Pancreas (tissue), 10 donors: Measurements from ENCODE around the gene COASY. TPM values are rescaled to one million over a fixed set of nuclear protein-coding genes. Genes with fewer than 3 reads are reported as not detected.

Source experiments
- ATAC-seq, 4 donors: fragments of 200-7000 bp; cut with Tn5 transposase; one replicate each; pipeline versions ENCODE4 v1.8.0 to v1.9.1; 2020; ENCODE audit warnings: mild to moderate bottlenecking in 4 of 4, moderate library complexity in 4 of 4
- DNase-seq, 6 donors: peaks; one replicate each; pipeline ENCODE4 v3.0.0-alpha.2; 2020
- FAIRE-seq: peaks from 2 replicates; lab custom pipeline; 2012; peaks lifted over from hg19 to GRCh38; lab: Jason Lieb, UNC
- H3K27ac ChIP-seq, 4 donors: fragments of 200-600 bp; sonication (generic); 1 replicate in 3 of 4; 2 replicates in 1 of 4; pipeline versions ENCODE4 v1.5.0 to v1.8.0; 2020
- H3K27me3 ChIP-seq, 4 donors: fragments of 200-600 bp; one replicate each; pipeline ENCODE4 v1.8.0; 2021
- H3K36me3 ChIP-seq, 3 donors: fragments of 200-600 bp; sonication (generic) in 1 of 3; one replicate each; pipeline versions ENCODE4 v1.5.0 to v1.8.0; 2020 to 2021
- H3K4me1 ChIP-seq, 3 donors: fragments of 200-600 bp; one replicate each; pipeline ENCODE4 v1.8.0; 2021
- H3K4me3 ChIP-seq, 4 donors: fragments of 200-600 bp; sonication (generic) in 2 of 4; one replicate each; pipeline versions ENCODE4 v1.5.0 to v1.8.0; 2020 to 2021
- H3K9me3 ChIP-seq, 4 donors: fragments of 200-600 bp; one replicate each; pipeline ENCODE4 v1.8.0; 2021
- CTCF ChIP-seq, 4 donors: fragments of 200-600 bp; sonication (generic) in 3 of 4; IDR thresholded peaks; one replicate each; pipeline versions ENCODE4 v1.5.0 to v1.8.0; 2021; ENCODE audit warnings: antibody characterized with exemption in 4 of 4
- WGBS, 2 donors: extraction: QIAGEN DNeasy Blood & Tissue Kit; methylation state at CpG; one replicate each; pipeline ENCODE4 v1.1.7; 2013; 5-methylcytosine and 5-hydroxymethylcytosine counted together
- intact Hi-C, 3 donors: fragments of 100-400 bp; cut with DNase I; formaldehyde crosslinking; loops; one replicate each; pipeline versions ENCODE4 v1.11.1 to v1.14.2; 2022
- polyA plus RNA-seq, 2 donors: library from polyadenylated mRNA; stranded (reverse); fragments of 200-250 nt; gene quantifications; one replicate each; pipeline ENCODE4 v1.2.3, GENCODE V29; 2013
- total RNA-seq, 6 donors: library from RNA; stranded (reverse); fragmentation: NEBNext Ultra II Directional in 4 of 6; extraction: Animal tissue kit (Norgen Biotek cat#: 25700) in 4 of 6; gene quantifications; one replicate each; pipeline versions ENCODE4 v1.2.1 to v1.2.4, GENCODE V29; 2021 to 2023
- donor health status: healthy with polysubstance abuse.
- donor health status: DM: no; HTN: no; CAD: no; lungs with moderate emphysema.
- donor health status: DM: no; HTN: no; CAD: no.
- donor health status: control.
- donor health status: control.
- donor health status: Bipolar disorder and iron deficiency.
- donor health status: DM: yes; HTN: yes; CAD: no.
- donor health status: DM: no; HTN: no; CAD: no.
- donor health status: DM: no; HTN: no; CAD: no.
- donor health status: DM: yes; HTN: yes; CAD: no.

The COASY gene
- total and polyA plus RNA-seq, 8 donors = 32.3 to 152 (median 56.0) TPM

GRCh38 chr17:42518755-42519545 lies 43.0 kb upstream of the COASY start:
- ATAC-seq (peak in 3 of 4 donors; percentile 8 to 19 (median 18)), DNase-seq (peak in 1 of 6 donors; percentile 32), FAIRE-seq (no peak)
- 47 to 53% methylated on average over 6 of the region's 6 CpGs for WGBS, 2 donors
- Histone ChIP-seq H3K9me3 (no peaks in the 10 kb centered on the region), H3K27ac (peak overlapping the region; percentile 35 to 84 (median 78)), H3K4me3 (no peak overlapping the region), H3K27me3 (no peaks in the 10 kb centered on the region), H3K4me1 (peaks cover 6 to 20% (median 8%) of the 10 kb centered on the region in 3 donors), H3K36me3 (peaks cover 0 to 11% (median 0%) of the 10 kb centered on the region in 3 donors)
- no peak for TF ChIP-seq CTCF (IDR thresholded peaks at IDR 0.05)
- intact Hi-C loops = loop anchor here in 2 of 3 donors (5.0 to 10.0 kb wide), 2 partner anchors 97 to 194 kb away; partner anchors contain the start of gene CAVIN1 (in 1 of the 2)

DNA sequence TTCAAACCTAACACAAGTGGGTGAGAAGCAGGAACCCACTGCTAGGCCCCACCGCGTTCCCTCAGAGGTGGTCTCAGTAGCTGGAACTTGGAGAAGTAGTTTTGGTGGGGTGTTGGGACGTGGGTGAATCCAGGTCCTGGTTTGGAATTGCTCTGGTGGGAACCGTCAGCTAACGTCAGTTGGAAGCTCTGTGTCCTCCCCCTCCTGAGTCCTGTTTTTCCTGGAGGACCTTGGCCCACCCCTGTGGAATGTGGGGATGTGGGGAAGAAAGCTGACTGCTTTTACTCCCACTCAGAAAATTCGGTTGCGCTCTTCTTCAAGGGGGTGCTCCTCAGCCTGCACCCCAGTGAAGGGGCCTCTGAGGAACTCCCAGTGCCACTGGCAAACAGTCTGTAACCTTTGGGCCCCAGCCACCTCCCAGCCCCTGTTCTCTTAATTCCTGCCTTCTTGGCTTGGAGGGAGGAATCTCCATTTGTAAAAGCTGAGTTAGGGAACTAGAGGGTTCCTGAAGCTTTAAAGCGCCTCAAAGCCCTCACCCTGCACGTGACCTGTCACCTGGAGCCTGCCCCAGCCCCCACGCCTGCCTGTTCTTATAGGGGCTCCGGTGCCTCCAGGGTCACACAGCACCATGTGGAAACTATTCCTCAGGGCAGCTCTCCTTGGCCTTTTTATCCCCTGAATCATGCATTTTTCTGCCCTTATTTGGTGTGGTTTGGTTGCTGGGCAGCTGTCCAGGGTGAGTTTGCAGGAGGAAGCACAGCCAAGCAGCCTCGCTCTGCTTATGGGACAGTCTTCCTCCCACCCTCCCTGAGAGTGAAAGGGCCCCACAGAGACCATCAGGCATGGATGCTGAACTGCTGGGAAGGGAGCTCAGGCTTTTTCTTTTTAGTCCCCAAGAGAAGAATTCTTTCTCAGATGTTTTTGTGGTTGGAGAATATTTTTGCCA lies 42.1 kb upstream of the COASY start:
- Histone ChIP-seq H3K36me3 (peaks cover 0 to 3% (median 0%) of the 10 kb centered on the region in 3 donors), H3K9me3 (no peaks in the 10 kb centered on the region), H3K27me3 (no peaks in the 10 kb centered on the region), H3K4me1 (peaks cover 6 to 20% (median 8%) of the 10 kb centered on the region in 3 donors), H3K4me3 (no peak overlapping the region), H3K27ac (peak overlapping the region; percentile 35 to 84 (median 78))
- ATAC-seq (peak; percentile 22 to 64 (median 57)), DNase-seq (peak in 4 of 6 donors; percentile 45 to 71 (median 60)), FAIRE-seq (no peak)
- intact Hi-C loops = loop anchor here in 2 of 3 donors (5.0 to 10.0 kb wide), 4 partner anchors 93 to 205 kb away; partner anchors contain the start of gene CAVIN1 (in 1 of the 2)
- no peak for TF ChIP-seq CTCF (IDR thresholded peaks at IDR 0.05)
- WGBS, 2 donors = 66 to 71% methylated on average over 12 of the region's 12 CpGs

- Histone ChIP-seq H3K4me1 (peaks cover 6 to 20% (median 8%) of the 10 kb centered on the region in 3 donors), H3K9me3 (no peaks in the 10 kb centered on the region), H3K27me3 (no peaks in the 10 kb centered on the region), H3K4me3 (no peak overlapping the region), H3K36me3 (no peaks in the 10 kb centered on the region), H3K27ac (peak overlapping the region in 3 of 4 donors; percentile 77 to 84 (median 80))
- ATAC-seq = no peak
- TF ChIP-seq CTCF (IDR thresholded peaks at IDR 0.05) = no peak
- DNase-seq = no peak
- 69 to 72% methylated on average over 9 of the region's 9 CpGs for WGBS, 2 donors
- no peak for FAIRE-seq
- intact Hi-C loops = loop anchor here in 2 of 3 donors (5.0 to 10.0 kb wide), 2 partner anchors 93 to 206 kb away; no protein-coding TSS in a partner anchor
Observed at GRCh38 chr17:42520540-42520951, 41.4 kb upstream of the COASY start.

- no peak for TF ChIP-seq CTCF (IDR thresholded peaks at IDR 0.05)
- Histone ChIP-seq H3K4me1 (peaks cover 6 to 20% (median 8%) of the 10 kb centered on the region in 3 donors), H3K9me3 (no peaks in the 10 kb centered on the region), H3K27ac (peak overlapping the region in 3 of 4 donors; percentile 77 to 84 (median 80)), H3K36me3 (no peaks in the 10 kb centered on the region), H3K27me3 (no peaks in the 10 kb centered on the region), H3K4me3 (no peak overlapping the region)
- FAIRE-seq (no peak), ATAC-seq (no peak), DNase-seq (no peak)
- 79 to 85% methylated on average over 8 of the region's 8 CpGs for WGBS, 2 donors
- intact Hi-C loops = loop anchor here in 2 of 3 donors (5.0 to 10.0 kb wide), 2 partner anchors 94 to 206 kb away; no protein-coding TSS in a partner anchor
Observed at GRCh38 chr17:42521036-42521435, 40.9 kb upstream of the COASY start.
